ENCODE data around the gene ODAD3.

DNA sequence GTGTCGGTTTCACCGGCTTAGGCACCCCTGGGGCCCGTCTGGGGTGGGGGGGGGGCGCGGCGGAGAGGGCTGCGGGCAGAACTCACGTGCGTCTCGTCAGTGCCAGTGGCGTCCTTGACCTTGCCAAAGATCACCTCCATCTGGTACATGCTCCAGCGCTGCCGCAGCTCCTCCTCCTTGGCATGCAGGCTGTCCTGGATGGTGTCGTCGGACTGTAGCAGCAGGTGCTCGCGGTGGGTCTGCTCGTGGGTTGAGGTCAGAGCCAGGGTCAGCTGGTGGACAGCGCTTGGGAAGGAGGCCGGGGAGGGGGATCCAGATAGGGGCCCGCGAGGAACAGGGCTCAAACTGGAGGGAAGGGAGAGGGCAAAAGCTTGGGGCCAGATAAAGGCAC, 11.1 kb downstream of the ODAD3 start:
- TF ChIP-seq CTCF (IDR thresholded peaks at IDR 0.05; ENCODE audit: insufficient read depth, low read length, poor library complexity, severe bottlenecking), result no peak
- no peak for TF ChIP-seq EZH2phosphoT487 (conservative IDR thresholded peaks at IDR 0.05; ENCODE audit: low read length)
